Activated T-cell treated with anti-CD3 and anti-CD28 coated beads for 1 hour (primary cell): Measurements from ENCODE around the gene TRPM6.
"Not testable (repeated sequence)": the region's sequence is repeated elsewhere in the genome, so short reads cannot be mapped to it uniquely, and the experiment has no call there.

Experiments used
- DNase-seq: peaks from one replicate; pipeline ENCODE4 v3.0.0-alpha.2; 2020; ENCODE audit warnings: low read depth

Gene TRPM6

DNA sequence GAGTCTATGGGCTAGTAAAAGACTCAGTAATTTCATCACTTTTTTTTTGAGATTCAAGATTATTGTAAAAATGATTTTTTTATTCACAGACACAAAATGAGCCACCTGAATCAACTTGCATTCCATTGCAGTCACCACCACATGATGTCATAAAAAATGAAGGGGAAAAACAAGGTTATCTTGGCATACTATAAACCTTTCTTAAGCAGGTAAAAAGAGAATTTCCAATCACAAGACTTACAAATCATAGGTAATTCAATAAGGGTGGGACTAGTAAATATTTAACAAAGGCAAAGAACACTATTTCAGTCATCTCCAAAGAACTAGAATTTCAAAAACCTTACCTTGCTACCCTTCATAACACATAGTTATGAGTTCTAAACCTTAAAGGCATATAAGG lies 30.7 kb downstream of the TRPM6 start:
- no peak for DNase-seq

GRCh38 chr9:74855072-74855471 lies 32.6 kb downstream of the TRPM6 start:
- DNase-seq = no peak

GRCh38 chr9:74853024-74853423 lies 34.7 kb downstream of the TRPM6 start:
- not testable (repeated sequence) for DNase-seq

- no peak for DNase-seq
Observed at GRCh38 chr9:74848153-74848525, 39.6 kb downstream of the TRPM6 start.

GRCh38 chr9:74847478-74848152 lies 40.1 kb downstream of the TRPM6 start:
- no peak for DNase-seq

DNA sequence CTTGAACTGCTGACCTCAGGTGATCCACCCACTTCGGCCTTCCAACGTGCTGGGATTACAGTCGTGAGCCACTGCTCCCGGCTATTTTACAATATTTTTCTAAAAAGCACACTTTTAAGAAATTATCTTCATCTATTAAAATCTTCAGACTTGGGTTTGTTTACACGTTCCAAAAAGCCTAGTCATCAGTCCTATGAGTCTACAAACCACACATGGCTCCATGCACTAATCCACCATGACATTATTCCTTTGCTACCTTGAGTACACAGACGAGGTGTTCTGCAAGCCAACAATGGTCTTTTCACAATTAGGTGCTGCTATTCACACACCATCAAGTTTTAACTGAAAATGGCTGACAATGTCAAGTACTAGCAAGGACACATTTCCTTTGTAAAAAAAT lies 41.0 kb downstream of the TRPM6 start:
- DNase-seq = no peak

- DNase-seq = no peak
Observed at GRCh38 chr9:74838351-74838750, 49.4 kb downstream of the TRPM6 start.

DNA sequence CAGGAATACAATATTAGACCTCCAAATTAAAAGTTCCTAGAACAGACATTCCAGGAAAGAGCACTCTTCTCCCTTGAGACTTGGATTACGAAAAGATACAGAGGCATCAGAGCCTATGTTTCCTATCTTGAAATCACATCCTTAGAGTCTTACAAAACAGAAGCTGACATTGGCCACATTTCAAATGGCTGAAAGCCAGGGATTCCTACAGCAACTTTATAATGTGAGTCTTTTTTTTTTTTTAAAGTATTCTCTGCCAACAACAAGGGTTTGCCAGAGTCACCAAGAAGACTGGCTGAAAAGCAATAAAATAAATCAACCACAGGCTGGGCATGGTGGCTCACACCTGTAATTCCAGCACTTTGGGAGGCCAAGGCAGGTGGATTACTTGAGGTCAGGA lies 63.1 kb downstream of the TRPM6 start:
- no peak for DNase-seq

DNA sequence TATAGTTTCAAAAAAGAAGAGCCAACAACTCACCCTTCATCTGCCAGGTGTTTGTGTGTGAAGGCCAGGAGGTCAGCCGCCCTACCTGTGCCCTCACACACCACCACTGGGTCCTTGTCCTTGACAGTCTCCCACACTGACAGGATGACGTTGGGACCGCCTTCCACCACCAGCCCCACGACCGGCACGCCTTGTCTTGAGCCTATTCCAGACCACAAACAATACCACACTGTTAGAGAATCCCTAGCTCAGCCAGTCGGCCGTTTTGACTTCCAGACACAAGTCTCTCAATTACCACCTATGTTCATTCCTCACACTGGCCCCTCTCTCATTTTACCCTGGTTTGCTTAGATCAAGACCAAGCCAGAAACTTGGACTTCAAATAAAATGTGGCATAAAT lies 66.1 kb downstream of the TRPM6 start:
- DNase-seq = no peak

DNA sequence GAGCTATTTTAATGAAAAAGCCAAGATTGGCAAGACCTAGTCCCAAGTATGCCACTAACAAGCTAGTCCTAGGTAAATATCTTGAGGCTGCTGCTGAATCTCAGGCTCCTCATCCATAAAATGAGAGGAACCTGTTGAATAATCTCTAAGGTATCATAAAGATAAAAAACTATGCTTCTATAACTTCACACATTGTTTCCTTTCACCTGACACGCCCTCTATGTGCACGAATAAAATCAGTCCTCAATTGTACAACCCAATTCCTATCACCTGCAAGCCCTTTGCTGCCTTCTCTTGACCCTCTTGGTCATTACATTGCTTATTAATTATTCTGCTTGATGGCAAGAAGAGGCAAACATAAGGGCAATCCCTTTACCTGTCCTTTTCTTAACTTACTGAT lies 69.9 kb downstream of the TRPM6 start:
- DNase-seq = no peak

DNA sequence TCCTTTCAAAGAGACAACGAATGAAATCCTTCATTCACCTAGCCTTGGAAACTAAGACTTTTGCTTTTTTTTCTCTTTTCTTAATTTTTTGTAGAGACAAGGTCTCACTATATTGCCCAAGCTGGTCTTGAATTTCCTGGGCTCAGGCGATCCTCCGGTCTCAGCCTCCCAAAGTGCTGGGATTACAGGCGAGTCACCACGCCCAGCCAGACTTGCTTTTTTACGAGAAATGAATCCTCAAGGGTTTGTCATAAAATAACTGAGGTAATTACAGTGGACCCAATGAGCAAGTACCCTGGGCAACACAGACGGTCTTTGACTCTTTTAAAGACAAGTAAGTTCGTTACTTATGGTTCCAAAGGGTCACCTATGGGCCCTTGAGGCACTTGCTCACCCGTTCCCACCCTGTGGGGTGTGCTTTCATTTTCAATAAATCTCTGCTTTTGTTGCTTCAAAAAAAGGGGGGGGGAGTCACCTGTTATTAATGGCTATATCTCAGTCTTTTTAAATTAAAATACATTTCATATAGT lies 70.4 kb downstream of the TRPM6 start:
- no peak for DNase-seq

DNA sequence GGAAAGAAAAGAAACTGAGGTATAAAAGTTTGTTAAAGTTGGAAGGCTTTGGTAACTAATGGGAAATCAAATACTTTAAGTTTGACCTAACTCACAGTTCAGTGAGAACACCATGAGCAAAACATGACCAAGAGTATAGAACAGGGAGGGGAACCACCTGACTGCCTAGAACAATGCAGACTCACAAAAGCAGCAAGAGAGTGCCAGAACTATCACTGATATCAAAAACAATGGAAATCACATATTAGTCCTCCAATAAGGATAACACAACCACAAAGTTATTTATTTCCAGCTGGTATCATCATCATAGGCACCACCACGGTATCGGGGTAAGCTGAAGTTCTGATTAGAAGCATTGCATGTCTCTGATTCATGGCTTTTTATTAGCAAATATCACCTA lies 77.5 kb downstream of the TRPM6 start:
- no peak for DNase-seq

GRCh38 chr9:74804018-74804385 lies 83.7 kb downstream of the TRPM6 start:
- DNase-seq = no peak

GRCh38 chr9:74803376-74804017 lies 84.2 kb downstream of the TRPM6 start:
- no peak for DNase-seq

GRCh38 chr9:74800226-74800625 lies 87.5 kb downstream of the TRPM6 start:
- no peak for DNase-seq

GRCh38 chr9:74795803-74796202 lies 91.9 kb downstream of the TRPM6 start:
- no peak for DNase-seq

GRCh38 chr9:74795081-74795480 lies 92.6 kb downstream of the TRPM6 start:
- no peak for DNase-seq

GRCh38 chr9:74784506-74784905 lies 103.2 kb downstream of the TRPM6 start:
- DNase-seq = no peak

DNA sequence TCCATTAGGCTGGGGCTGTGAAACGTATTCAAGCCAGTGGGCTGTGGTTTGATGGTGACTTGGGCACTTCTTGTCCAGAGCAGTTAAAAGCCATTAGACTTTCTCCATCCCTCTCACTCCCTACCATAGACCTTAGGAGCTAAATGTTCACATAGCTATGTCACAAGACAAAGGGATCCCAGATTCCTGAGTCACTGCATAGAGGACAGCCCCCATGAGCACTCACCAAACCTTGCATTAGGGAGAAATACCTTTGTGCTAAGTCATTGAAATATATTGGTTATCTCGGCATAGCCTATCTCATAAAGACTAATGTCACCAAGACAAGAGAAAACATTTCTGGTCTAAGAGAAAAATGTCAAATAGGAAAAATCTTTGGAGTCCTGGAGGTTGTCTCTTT lies 104.3 kb downstream of the TRPM6 start:
- DNase-seq = no peak

GRCh38 chr9:74777136-74777879 lies 110.4 kb downstream of the TRPM6 start:
- DNase-seq = peak; percentile 65

DNA sequence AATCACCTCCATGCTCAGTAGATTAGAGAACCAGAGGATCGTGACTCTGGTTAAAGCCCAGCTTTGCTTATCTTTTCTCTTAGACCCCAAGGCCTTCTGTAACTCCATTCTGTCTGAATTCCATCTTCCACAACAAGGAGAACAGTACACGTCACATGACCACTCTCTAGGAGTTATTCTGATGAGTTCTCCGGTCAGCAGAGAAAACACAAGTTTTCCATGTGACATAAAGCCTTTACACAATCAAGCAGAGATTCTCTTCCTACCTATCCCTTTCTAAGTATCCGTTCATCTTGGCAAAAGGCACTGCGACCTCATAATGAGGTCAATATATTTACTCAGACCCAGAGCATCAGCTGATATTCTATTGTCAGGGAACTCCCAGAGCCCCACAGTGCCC lies 112.3 kb downstream of the TRPM6 start:
- DNase-seq = no peak

GRCh38 chr9:74773886-74774479 lies 113.7 kb downstream of the TRPM6 start:
- peak; percentile 57 for DNase-seq

GRCh38 chr9:74772121-74772520 lies 115.6 kb downstream of the TRPM6 start:
- DNase-seq = no peak
